HG02870 (cell line): Measurements from ENCODE around the gene USH2A.

ENCODE experiments used
- ATAC-seq: cut with Tn5 transposase; IDR thresholded peaks from one replicate; pipeline ENCODE4 v1.9.1; 2021; ENCODE audit warnings: mild to moderate bottlenecking, moderate library complexity; ENCODE audit not compliant: unreplicated experiment

The USH2A gene

GRCh38 chr1:215883004-215883403, 540.2 kb downstream of the USH2A start:
- ATAC-seq = no peak

- ATAC-seq = no peak
Measured at GRCh38 chr1:215878843-215879242, 544.4 kb downstream of the USH2A start.

GRCh38 chr1:215878128-215878527, 545.1 kb downstream of the USH2A start:
- no peak for ATAC-seq

GRCh38 chr1:215877452-215877951, 545.7 kb downstream of the USH2A start:
- no peak for ATAC-seq

- no peak for ATAC-seq
Measured at GRCh38 chr1:215875712-215876111, 547.5 kb downstream of the USH2A start.

- ATAC-seq = no peak
Measured at GRCh38 chr1:215875236-215875635, 548.0 kb downstream of the USH2A start.

GRCh38 chr1:215872658-215873057, 550.6 kb downstream of the USH2A start:
- no peak for ATAC-seq

- no peak for ATAC-seq
Measured at GRCh38 chr1:215868500-215868899, 554.7 kb downstream of the USH2A start.

GRCh38 chr1:215865060-215865459, 558.2 kb downstream of the USH2A start:
- no peak for ATAC-seq

- ATAC-seq = peak; percentile 71
Measured at GRCh38 chr1:215863796-215864195, 559.5 kb downstream of the USH2A start.

- no peak for ATAC-seq
Measured at GRCh38 chr1:215860833-215861232, 562.4 kb downstream of the USH2A start.

- ATAC-seq = no peak
Measured at GRCh38 chr1:215857317-215857716, 565.9 kb downstream of the USH2A start.

GRCh38 chr1:215845234-215845891, 577.9 kb downstream of the USH2A start:
- no peak for ATAC-seq

GRCh38 chr1:215844777-215845176, 578.5 kb downstream of the USH2A start:
- no peak for ATAC-seq

GRCh38 chr1:215844266-215844665, 579.0 kb downstream of the USH2A start:
- ATAC-seq = no peak

- no peak for ATAC-seq
Measured at GRCh38 chr1:215842905-215843304, 580.3 kb downstream of the USH2A start.

- ATAC-seq = no peak
Measured at GRCh38 chr1:215835951-215836350, 587.3 kb downstream of the USH2A start.

- ATAC-seq = no peak
Measured at GRCh38 chr1:215833941-215834729, 589.1 kb downstream of the USH2A start.

- ATAC-seq = no peak
Measured at GRCh38 chr1:215830226-215830810, 592.9 kb downstream of the USH2A start.

- ATAC-seq = no peak
Measured at GRCh38 chr1:215825056-215825455, 598.2 kb downstream of the USH2A start.

- ATAC-seq = no peak
Measured at GRCh38 chr1:215824245-215824644, 599.0 kb downstream of the USH2A start.

- no peak for ATAC-seq
Measured at GRCh38 chr1:215819114-215819513, 604.1 kb downstream of the USH2A start.
